ENCODE results near the gene PLCB3. TPM values are rescaled to one million over a fixed set of nuclear protein-coding genes. Genes with fewer than 3 reads are reported as not detected.

The PLCB3 gene
- total and polyA plus RNA-seq, 7 donors, result 10.6 to 52.8 (median 17.7) TPM

DNA sequence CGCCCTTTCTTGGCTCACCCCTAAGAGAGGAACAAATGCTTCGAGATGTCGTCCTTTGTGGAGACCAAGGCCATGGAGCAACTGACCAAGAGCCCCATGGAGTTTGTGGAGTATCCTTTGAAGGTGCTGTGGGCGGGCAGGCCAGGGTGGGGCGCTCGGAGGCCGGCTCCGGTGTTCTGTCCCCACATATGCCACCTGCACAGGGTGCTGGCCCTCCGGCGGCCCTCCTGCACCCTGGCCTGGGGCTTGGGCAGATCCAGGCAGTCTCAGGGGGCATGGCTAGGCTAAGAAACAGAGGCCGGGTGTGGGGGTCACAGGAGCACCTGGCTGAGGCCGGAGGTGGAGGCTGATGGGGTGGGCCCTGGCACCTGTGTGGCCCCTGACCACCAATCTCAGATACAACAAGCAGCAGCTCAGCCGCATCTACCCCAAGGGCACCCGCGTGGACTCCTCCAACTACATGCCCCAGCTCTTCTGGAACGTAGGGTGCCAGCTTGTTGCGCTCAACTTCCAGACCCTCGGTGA is 10.3 kb downstream of the PLCB3 start:
- no peak for TF ChIP-seq POLR2A (IDR thresholded peaks at IDR 0.05)
- TF ChIP-seq POLR2AphosphoS5 (IDR thresholded peaks at IDR 0.05), result no peak
- TF ChIP-seq EP300 (IDR thresholded peaks at IDR 0.05), result no peak
- TF ChIP-seq, protein P1, sequence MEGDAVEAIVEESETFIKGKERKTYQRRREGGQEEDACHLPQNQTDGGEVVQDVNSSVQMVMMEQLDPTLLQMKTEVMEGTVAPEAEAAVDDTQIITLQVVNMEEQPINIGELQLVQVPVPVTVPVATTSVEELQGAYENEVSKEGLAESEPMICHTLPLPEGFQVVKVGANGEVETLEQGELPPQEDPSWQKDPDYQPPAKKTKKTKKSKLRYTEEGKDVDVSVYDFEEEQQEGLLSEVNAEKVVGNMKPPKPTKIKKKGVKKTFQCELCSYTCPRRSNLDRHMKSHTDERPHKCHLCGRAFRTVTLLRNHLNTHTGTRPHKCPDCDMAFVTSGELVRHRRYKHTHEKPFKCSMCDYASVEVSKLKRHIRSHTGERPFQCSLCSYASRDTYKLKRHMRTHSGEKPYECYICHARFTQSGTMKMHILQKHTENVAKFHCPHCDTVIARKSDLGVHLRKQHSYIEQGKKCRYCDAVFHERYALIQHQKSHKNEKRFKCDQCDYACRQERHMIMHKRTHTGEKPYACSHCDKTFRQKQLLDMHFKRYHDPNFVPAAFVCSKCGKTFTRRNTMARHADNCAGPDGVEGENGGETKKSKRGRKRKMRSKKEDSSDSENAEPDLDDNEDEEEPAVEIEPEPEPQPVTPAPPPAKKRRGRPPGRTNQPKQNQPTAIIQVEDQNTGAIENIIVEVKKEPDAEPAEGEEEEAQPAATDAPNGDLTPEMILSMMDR (IDR thresholded peaks at IDR 0.05), result no peak
- no peak overlapping the region for H3K27ac ChIP-seq
- no peak overlapping the region for H3K4me3 ChIP-seq
- 91 to 95% methylated on average over 18 of the region's 18 CpGs for WGBS, 2 donors
- no peaks in the 10 kb centered on the region for H3K9me3 ChIP-seq
- no peaks in the 10 kb centered on the region for H3K4me1 ChIP-seq
- DNase-seq, result no peak
- H3K27me3 ChIP-seq, result no peaks in the 10 kb centered on the region
- intact Hi-C loops (cut with DNase I), result no loop called here
- peaks cover 0 to 77% (median 49%) of the 10 kb centered on the region in 4 donors for H3K36me3 ChIP-seq

DNA sequence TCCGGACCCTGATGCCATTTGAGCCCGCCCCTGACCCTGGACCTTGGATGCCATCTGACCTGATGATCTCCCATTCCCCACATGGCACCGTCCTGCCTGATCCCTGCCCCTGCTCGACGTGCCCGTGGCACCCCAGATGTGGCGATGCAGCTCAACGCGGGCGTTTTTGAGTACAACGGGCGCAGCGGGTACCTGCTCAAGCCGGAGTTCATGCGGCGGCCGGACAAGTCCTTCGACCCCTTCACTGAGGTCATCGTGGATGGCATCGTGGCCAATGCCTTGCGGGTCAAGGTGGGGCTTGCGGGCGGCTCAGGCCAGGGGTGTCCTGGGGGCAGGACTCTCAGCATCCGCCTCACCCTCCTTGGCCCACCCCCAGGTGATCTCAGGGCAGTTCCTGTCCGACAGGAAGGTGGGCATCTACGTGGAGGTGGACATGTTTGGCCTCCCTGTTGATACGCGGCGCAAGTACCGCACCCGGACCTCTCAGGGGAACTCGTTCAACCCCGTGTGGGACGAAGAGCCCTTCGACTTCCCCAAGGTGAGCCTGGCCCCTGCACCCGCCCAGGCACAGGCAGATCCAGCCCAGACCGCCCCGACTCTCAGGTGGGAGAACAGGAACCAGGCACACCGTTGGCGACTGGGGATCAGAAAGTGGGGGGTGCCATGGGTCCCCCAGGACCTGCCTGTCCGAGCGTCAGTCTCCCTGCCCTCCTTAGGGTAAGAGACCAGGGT is 11.1 kb downstream of the PLCB3 start:
- Histone ChIP-seq H3K27ac (no peak overlapping the region), H3K27me3 (no peaks in the 10 kb centered on the region), H3K36me3 (peaks cover 0 to 75% (median 47%) of the 10 kb centered on the region in 4 donors), H3K4me1 (peaks cover 0 to 6% (median 5%) of the 10 kb centered on the region in 4 donors), H3K9me3 (no peaks in the 10 kb centered on the region), H3K4me3 (no peak overlapping the region)
- 94 to 96% methylated on average over 42 of the region's 42 CpGs for WGBS, 2 donors
- no peak for DNase-seq
- TF ChIP-seq POLR2A (IDR thresholded peaks at IDR 0.05) (no peak), EP300 (IDR thresholded peaks at IDR 0.05) (no peak), POLR2AphosphoS5 (IDR thresholded peaks at IDR 0.05) (no peak)
- TF ChIP-seq, protein P1 (IDR thresholded peaks at IDR 0.05), result no peak
- intact Hi-C loops (cut with DNase I), result no loop called here

DNA sequence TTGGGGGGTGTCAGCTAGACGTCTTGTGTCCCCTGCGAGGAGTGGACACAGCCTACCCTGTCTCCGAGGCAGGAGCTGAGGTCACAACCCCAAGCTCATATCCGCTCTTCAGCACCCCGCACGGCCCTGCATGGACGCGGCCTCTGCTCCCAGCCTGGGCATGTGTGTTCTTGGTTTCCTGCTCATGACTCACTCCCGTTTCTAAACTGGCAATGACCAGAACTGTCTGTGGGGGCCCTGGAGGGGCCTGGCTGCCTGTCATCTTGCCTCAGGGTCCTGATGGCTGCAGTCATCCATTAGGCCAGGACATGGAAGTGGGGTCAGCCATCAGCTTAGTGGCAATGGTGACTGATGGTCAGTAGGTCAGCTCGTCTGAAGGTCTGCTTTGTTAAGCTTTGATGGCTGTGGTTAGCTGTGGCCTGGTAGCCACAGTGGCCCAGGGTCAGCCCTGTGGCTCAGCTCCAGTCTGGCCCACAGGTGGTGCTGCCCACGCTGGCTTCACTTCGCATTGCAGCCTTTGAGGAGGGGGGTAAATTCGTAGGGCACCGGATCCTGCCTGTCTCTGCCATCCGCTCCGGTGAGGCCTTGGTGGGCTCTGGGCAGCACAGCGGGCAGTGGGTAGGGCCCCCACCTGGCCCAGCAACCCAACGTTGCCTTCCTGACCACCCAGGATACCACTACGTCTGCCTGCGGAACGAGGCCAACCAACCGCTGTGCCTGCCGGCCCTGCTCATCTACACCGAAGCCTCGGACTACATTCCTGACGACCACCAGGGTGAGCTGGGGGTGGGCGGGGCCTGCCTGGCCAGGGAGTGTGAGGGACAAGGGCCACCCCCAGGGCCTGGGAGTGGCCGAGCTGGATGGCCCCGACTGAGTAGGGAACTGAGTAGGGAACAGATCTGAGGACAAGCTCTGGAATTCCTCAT is 12.0 kb downstream of the PLCB3 start:
- TF ChIP-seq, protein P1 (IDR thresholded peaks at IDR 0.05), result no peak
- TF ChIP-seq EP300 (IDR thresholded peaks at IDR 0.05), result no peak
- no peak for TF ChIP-seq POLR2AphosphoS5 (IDR thresholded peaks at IDR 0.05)
- no peak for TF ChIP-seq POLR2A (IDR thresholded peaks at IDR 0.05)
- H3K27ac ChIP-seq, result no peak overlapping the region
- intact Hi-C loops (cut with DNase I), result no loop called here
- H3K27me3 ChIP-seq, result no peaks in the 10 kb centered on the region
- no peak for DNase-seq
- no peak overlapping the region for H3K4me3 ChIP-seq
- H3K4me1 ChIP-seq, result peaks cover 0 to 14% (median 13%) of the 10 kb centered on the region in 4 donors
- 87% methylated on average over 29 of the region's 29 CpGs for WGBS, 2 donors
- H3K36me3 ChIP-seq, result peaks cover 0 to 69% (median 44%) of the 10 kb centered on the region in 4 donors
- no peaks in the 10 kb centered on the region for H3K9me3 ChIP-seq

DNA sequence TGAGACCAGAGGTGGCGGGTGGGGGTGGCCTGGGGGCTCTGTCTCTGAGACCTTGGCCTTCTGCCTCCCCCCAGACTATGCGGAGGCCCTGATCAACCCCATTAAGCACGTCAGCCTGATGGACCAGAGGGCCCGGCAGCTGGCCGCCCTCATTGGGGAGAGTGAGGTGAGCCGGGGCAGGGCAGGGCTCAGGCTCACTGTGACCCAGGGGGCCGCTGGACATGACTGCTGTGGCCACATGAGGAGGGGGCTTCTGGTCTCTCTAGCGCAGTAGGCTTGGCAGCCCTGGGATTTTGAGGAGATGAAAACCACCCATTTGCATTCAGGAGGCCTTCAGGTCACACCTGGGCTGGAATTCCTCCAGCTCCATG is 12.6 kb downstream of the PLCB3 start:
- no peaks in the 10 kb centered on the region for H3K27me3 ChIP-seq
- WGBS, 2 donors, result 95 to 96% methylated on average over 8 of the region's 8 CpGs
- TF ChIP-seq POLR2AphosphoS5 (IDR thresholded peaks at IDR 0.05), result no peak
- no peak for TF ChIP-seq EP300 (IDR thresholded peaks at IDR 0.05)
- TF ChIP-seq POLR2A (IDR thresholded peaks at IDR 0.05), result no peak
- TF ChIP-seq, protein P1 (IDR thresholded peaks at IDR 0.05), result no peak
- peaks cover 0 to 21% (median 20%) of the 10 kb centered on the region in 4 donors for H3K4me1 ChIP-seq
- H3K9me3 ChIP-seq, result no peaks in the 10 kb centered on the region
- no peak overlapping the region for H3K27ac ChIP-seq
- no peak overlapping the region for H3K4me3 ChIP-seq
- H3K36me3 ChIP-seq, result peaks cover 0 to 63% (median 37%) of the 10 kb centered on the region in 4 donors
- intact Hi-C loops (cut with DNase I), result no loop called here
- DNase-seq, result no peak

Measured in sigmoid colon (tissue), 7 donors.